IMR-90 (cell line): ENCODE measurements around the gene PPP1R3F.

ENCODE experiments used
- CHD1 ChIP-seq: IDR thresholded peaks from 2 replicates; pipeline ENCODE4 v1.6.1; 2012; ENCODE audit warnings: low read depth, low read length, improper control_type of control experiment
- CTCF ChIP-seq: conservative IDR thresholded peaks from 2 replicates; pipeline ENCODE4 v1.5.1; 2012; ENCODE audit warnings: mild to moderate bottlenecking, low read depth, low read length, improper control_type of control experiment
- MAZ ChIP-seq: IDR thresholded peaks from 2 replicates; pipeline ENCODE4 v1.6.1; 2012; ENCODE audit warnings: low read depth, mild to moderate bottlenecking, low read length, improper control_type of control experiment, moderate library complexity, borderline replicate concordance
- POLR2A ChIP-seq: IDR thresholded peaks from 2 replicates; pipeline ENCODE4 v1.6.1; 2012; ENCODE audit warnings: mild to moderate bottlenecking, low read depth, low read length
- RAD21 ChIP-seq: IDR thresholded peaks from 2 replicates; pipeline ENCODE4 v1.6.1; 2012; ENCODE audit warnings: low read length, improper control_type of control experiment
- RCOR1 ChIP-seq: IDR thresholded peaks from 2 replicates; pipeline ENCODE4 v1.6.1; 2012; ENCODE audit warnings: mild to moderate bottlenecking, low read length, improper control_type of control experiment; ENCODE audit not compliant: insufficient replicate concordance
- RFX5 ChIP-seq: IDR thresholded peaks from 2 replicates; pipeline ENCODE4 v1.8.0; 2012; ENCODE audit warnings: low read depth, mild to moderate bottlenecking, low read length, moderate library complexity
- SMC3 ChIP-seq: fragments of 150-350 bp; IDR thresholded peaks from 2 replicates; pipeline ENCODE4 v1.6.1; 2016; ENCODE audit warnings: low read depth, mild to moderate bottlenecking, antibody characterized with exemption, low read length, moderate library complexity
- USF2 ChIP-seq: fragments of 150-350 bp; IDR thresholded peaks from 2 replicates; pipeline ENCODE4 v1.6.1; 2017; ENCODE audit warnings: mild to moderate bottlenecking, antibody characterized with exemption, low read length, low read depth

GRCh38 chrX:49226946-49227345 is 42.6 kb upstream of the PPP1R3F start:
- TF ChIP-seq CTCF (no peak), CHD1 (no peak), POLR2A (no peak), MAZ (no peak), RFX5 (no peak), USF2 (no peak), RAD21 (no peak), RCOR1 (no peak), SMC3 (no peak)
